PC-9 (cell line): ENCODE measurements around the gene ABR. TPM values are rescaled to one million over a fixed set of nuclear protein-coding genes. Genes with fewer than 3 reads are reported as not detected.

Experiments used
- BruUV-seq: library from RNA; stranded (reverse); fragments of 400-500 nt; replicated peaks from 2 replicates; lab custom pipeline; 2021; lab: Mats Ljungman, UMichigan
- CTCF ChIA-PET: fragments of 300-600 bp; sonication (Branson Sonifier 250); formaldehyde crosslinking; loops from one replicate; lab custom pipeline; 2022; ENCODE audit warnings: antibody characterized with exemption; lab: Charles Lee
- POLR2A ChIA-PET: fragments of 300-600 bp; sonication (Branson Sonifier 250); formaldehyde crosslinking; loops from one replicate; lab custom pipeline; 2022; ENCODE audit warnings: antibody characterized with exemption; ENCODE audit not compliant: unreplicated experiment; lab: Charles Lee
- DNase-seq, 2 experiments: peaks; one replicate each; pipeline versions ENCODE4 v3.0.0 to v3.0.0-alpha.2; 2015 to 2022; ENCODE audit warnings: mixed read lengths in 1 of 2
- H2AFZ ChIP-seq: fragments of 200-600 bp; sonication (generic); 2 replicates; pipeline ENCODE4 v1.8.1; 2017; ENCODE audit warnings: antibody characterized with exemption
- H3F3A ChIP-seq: fragments of 200-600 bp; sonication (generic); 2 replicates; pipeline ENCODE4 v1.8.1; 2017; ENCODE audit warnings: antibody characterized with exemption, mild to moderate bottlenecking, low read depth; ENCODE audit not compliant: insufficient read depth
- H3K27ac ChIP-seq: fragments of 200-600 bp; sonication (generic); 2 replicates; pipeline ENCODE4 v1.6.1; 2016; ENCODE audit warnings: mixed run types
- H3K27me3 ChIP-seq: fragments of 200-600 bp; sonication (generic); 2 replicates; pipeline ENCODE4 v1.6.1; 2016; ENCODE audit warnings: low read depth, mixed run types; ENCODE audit not compliant: insufficient read depth
- H3K36me3 ChIP-seq: fragments of 200-600 bp; sonication (generic); 2 replicates; pipeline ENCODE4 v1.6.1; 2016; ENCODE audit warnings: low read depth, mixed run types
- H3K4me1 ChIP-seq: fragments of 200-600 bp; sonication (generic); replicated peaks from 2 replicates; pipeline ENCODE4 v1.6.1; 2016; ENCODE audit warnings: mixed run types; ENCODE audit not compliant: insufficient read depth
- H3K4me2 ChIP-seq: fragments of 200-600 bp; sonication (generic); 2 replicates; pipeline ENCODE4 v1.6.1; 2017; ENCODE audit warnings: mixed run types
- H3K4me3 ChIP-seq: fragments of 200-600 bp; sonication (generic); 2 replicates; pipeline ENCODE4 v1.6.1; 2016; ENCODE audit warnings: mixed run types
- H3K79me2 ChIP-seq: fragments of 200-600 bp; sonication (generic); 2 replicates; pipeline ENCODE4 v1.6.1; 2017; ENCODE audit warnings: low read depth, mixed run types
- H3K9me2 ChIP-seq: fragments of 200-600 bp; sonication (generic); 2 replicates; pipeline ENCODE4 v1.8.1; 2017; ENCODE audit warnings: mild to moderate bottlenecking; ENCODE audit not compliant: insufficient read depth
- H3K9me3 ChIP-seq: fragments of 200-600 bp; sonication (generic); 2 replicates; pipeline ENCODE4 v1.8.1; 2016; ENCODE audit warnings: low read depth; ENCODE audit not compliant: insufficient read depth
- H4K20me1 ChIP-seq: fragments of 200-600 bp; sonication (generic); 2 replicates; pipeline ENCODE4 v1.8.1; 2017; ENCODE audit not compliant: insufficient read depth
- CTCF ChIP-seq: fragments of 200-600 bp; sonication (generic); conservative IDR thresholded peaks from 2 replicates; pipeline ENCODE4 v1.6.1; 2017; ENCODE audit warnings: mixed run types, antibody characterized with exemption, mild to moderate bottlenecking, moderate library complexity
- EZH2 ChIP-seq: fragments of 200-600 bp; sonication (generic); IDR thresholded peaks from 2 replicates; pipeline ENCODE4 v1.8.0; 2017; ENCODE audit warnings: antibody characterized with exemption, low read depth
- intact Hi-C: fragments of 100-400 bp; cut with micrococcal nuclease; formaldehyde crosslinking; loops from one replicate; pipeline ENCODE4 v1.10.0; 2022; ENCODE audit not compliant: unreplicated experiment
- total RNA-seq: library from RNA; stranded (reverse); gene quantifications from 2 replicates; pipeline ENCODE4 v1.2.3, GENCODE V29; 2021

Gene ABR
- total RNA-seq, 1 experiment from 2014 or later = 76.0 TPM

- no peak overlapping the region for H3K4me2 ChIP-seq
- ChIA-PET CTCF (interaction anchor here (0.5 kb wide), 1 partner anchor 115 kb away, joined by 3 read pairs; no protein-coding TSS in a partner anchor), POLR2A (interaction anchor here (0.5 kb wide), 1 partner anchor 34 kb away, joined by 7 read pairs; no protein-coding TSS in a partner anchor)
Observed at GRCh38 chr17:1162116-1162855, 17.5 kb downstream of the ABR start.

GRCh38 chr17:1160591-1161390 is 19.0 kb downstream of the ABR start:
- no peak overlapping the region for H2AFZ ChIP-seq
- ChIA-PET POLR2A (no interaction called here), CTCF (interaction anchor here (0.6 kb wide), 1 partner anchor 13 kb away, joined by 3 read pairs; no protein-coding TSS in a partner anchor)
- no peak for TF ChIP-seq EZH2
- no peak for TF ChIP-seq CTCF
- no TSS peak for BruUV-seq
- intact Hi-C loops = no loop called here
- no peaks in the 10 kb centered on the region for H4K20me1 ChIP-seq
- H3K27ac ChIP-seq = no peak overlapping the region
- DNase-seq = no peak
- no peak overlapping the region for H3K4me2 ChIP-seq
- H3K9me2 ChIP-seq = no peaks in the 10 kb centered on the region
- H3K79me2 ChIP-seq = no peaks in the 10 kb centered on the region
- H3K4me1 ChIP-seq = no peaks in the 10 kb centered on the region
- no peaks in the 10 kb centered on the region for H3K9me3 ChIP-seq
- no peaks in the 10 kb centered on the region for H3K36me3 ChIP-seq
- H3K4me3 ChIP-seq = no peak overlapping the region
- H3K27me3 ChIP-seq = 0 out of 2 replicates have a peak, but pooled peaks cover 9% of the 10 kb centered on the region
- H3F3A ChIP-seq = no peaks in the 10 kb centered on the region

More at GRCh38 chr17:1162116-1162855, 17.5 kb downstream of the ABR start:
- Histone ChIP-seq H4K20me1 (0 out of 2 replicates have a peak, but pooled peaks cover 1% of the 10 kb centered on the region), H3K36me3 (no peaks in the 10 kb centered on the region), H3K4me3 (no peak overlapping the region), H2AFZ (no peak overlapping the region), H3F3A (no peaks in the 10 kb centered on the region), H3K27ac (no peak overlapping the region), H3K79me2 (no peaks in the 10 kb centered on the region), H3K9me2 (no peaks in the 10 kb centered on the region), H3K4me1 (no peaks in the 10 kb centered on the region), H3K9me3 (no peaks in the 10 kb centered on the region), H3K27me3 (0 out of 2 replicates have a peak, but pooled peaks cover 9% of the 10 kb centered on the region)
- intact Hi-C loops = no loop called here
- BruUV-seq = no TSS peak
- TF ChIP-seq EZH2 (no peak), CTCF (no peak)
- peak in 1 of 2 experiments; percentile 22 for DNase-seq

- no peak for TF ChIP-seq EZH2
- no peak for TF ChIP-seq CTCF
- Histone ChIP-seq H3K9me3 (no peaks in the 10 kb centered on the region), H3K79me2 (no peaks in the 10 kb centered on the region), H3F3A (no peaks in the 10 kb centered on the region), H3K27me3 (0 out of 2 replicates have a peak, but pooled peaks cover 7% of the 10 kb centered on the region), H2AFZ (no peak overlapping the region), H4K20me1 (no peaks in the 10 kb centered on the region), H3K36me3 (no peaks in the 10 kb centered on the region), H3K4me3 (no peak overlapping the region), H3K9me2 (no peaks in the 10 kb centered on the region), H3K4me1 (no peaks in the 10 kb centered on the region), H3K4me2 (no peak overlapping the region), H3K27ac (no peak overlapping the region)
- ChIA-PET CTCF (interaction anchor here (0.6 kb wide), 1 partner anchor 12 kb away, joined by 3 read pairs; no protein-coding TSS in a partner anchor), POLR2A (no interaction called here)
- peak in 1 of 2 experiments; percentile 5 for DNase-seq
- no TSS peak for BruUV-seq
- intact Hi-C loops = no loop called here
Observed at GRCh38 chr17:1159431-1160180, 20.2 kb downstream of the ABR start.
